ENCODE data around the gene FAM20A. TPM values are rescaled to one million over a fixed set of nuclear protein-coding genes. Genes with fewer than 3 reads are reported as not detected.

The FAM20A gene
- total and polyA plus RNA-seq, 4 donors, result 14.9 to 72.0 (median 58.6) TPM

DNA sequence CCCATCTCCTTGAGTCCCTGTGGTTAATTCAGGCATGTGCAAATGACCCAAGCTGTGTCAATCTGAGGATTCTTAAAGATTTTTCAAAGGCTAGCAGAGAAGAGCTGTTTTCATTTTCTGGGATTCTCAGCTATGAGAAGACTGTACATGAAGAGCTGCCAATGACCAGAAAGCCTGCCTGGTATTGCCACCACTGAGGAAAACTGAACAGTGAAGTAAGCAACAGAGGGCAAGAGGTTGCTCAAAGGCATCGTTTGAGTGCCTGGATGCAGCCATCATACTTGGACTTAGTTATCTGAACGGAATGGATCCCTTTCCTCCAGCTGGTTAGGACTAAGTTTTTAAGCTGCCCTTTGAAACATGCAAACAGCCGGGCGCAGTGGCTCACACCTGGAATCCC, 38.4 kb downstream of the FAM20A start:
- Histone ChIP-seq H3K27me3 (ENCODE audit: control insufficient read depth in 4 of 4, insufficient read depth in 4 of 4, low read length in 3 of 4) (no peaks in the 10 kb centered on the region), H3K4me3 (ENCODE audit: low read depth in 1 of 3, low read length in 3 of 3) (no peak overlapping the region), H3K36me3 (ENCODE audit: control insufficient read depth in 4 of 4, insufficient read depth in 3 of 4, low read depth in 1 of 4, low read length in 3 of 4) (peaks cover 0 to 2% (median under 1%) of the 10 kb centered on the region in 4 donors), H3K9ac (ENCODE audit: low read depth in 1 of 2, low read length in 2 of 2) (no peak overlapping the region), H3K27ac (ENCODE audit: low read depth in 1 of 2, low read length in 2 of 2) (no peak overlapping the region), H3K9me3 (ENCODE audit: control insufficient read depth in 4 of 4, low read length in 3 of 4) (no peaks in the 10 kb centered on the region), H3K4me1 (ENCODE audit: control insufficient read depth in 4 of 4, insufficient read depth in 4 of 4, low read length in 3 of 4) (peaks cover 1 to 19% (median 12%) of the 10 kb centered on the region in 4 donors)
- no peak for DNase-seq (ENCODE audit: low spot score)
- no peak for TF ChIP-seq EGR1 (IDR thresholded peaks at IDR 0.05; ENCODE audit: low read depth in 2 of 2)
- WGBS, result 77% methylated on average over 4 of the region's 4 CpGs

DNA sequence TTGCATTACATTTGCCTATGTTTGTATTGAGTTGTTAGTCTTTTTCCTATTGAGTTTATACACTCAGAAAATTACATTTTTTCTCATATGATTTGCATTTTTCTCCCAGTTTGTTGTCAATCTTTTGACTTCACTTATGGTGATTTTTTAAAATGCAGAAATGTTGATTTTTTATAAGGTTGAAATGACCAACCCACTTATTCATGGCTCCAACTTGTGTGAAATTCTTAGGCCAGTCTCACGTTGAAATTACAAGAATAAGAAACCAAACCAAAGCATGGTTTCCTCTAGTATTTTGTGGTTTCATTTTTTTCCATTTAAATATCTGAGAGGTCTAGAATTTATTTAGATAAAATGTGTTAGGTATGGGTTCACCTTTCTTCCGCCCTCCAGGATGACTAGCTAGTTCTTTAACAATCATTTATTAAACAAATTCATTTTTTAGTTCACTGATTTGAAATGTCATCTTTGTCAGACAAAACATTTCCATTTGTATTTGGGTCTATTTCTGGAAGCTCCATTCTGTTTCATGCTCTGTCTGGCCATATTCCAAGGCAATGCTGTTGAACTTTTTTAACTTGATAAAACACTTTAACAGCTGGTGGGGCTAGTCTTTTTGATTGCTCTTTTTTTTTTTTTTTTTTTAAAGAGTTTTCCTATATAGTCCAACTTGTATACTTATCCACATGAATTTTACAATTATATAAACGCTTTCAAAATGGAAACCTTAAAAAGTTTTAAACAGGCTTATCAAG, 40.0 kb downstream of the FAM20A start:
- no peaks in the 10 kb centered on the region for H3K9me3 ChIP-seq (ENCODE audit: control insufficient read depth in 4 of 4, low read length in 3 of 4)
- no peaks in the 10 kb centered on the region for H3K27me3 ChIP-seq (ENCODE audit: control insufficient read depth in 4 of 4, insufficient read depth in 4 of 4, low read length in 3 of 4)
- TF ChIP-seq JUND (IDR thresholded peaks at IDR 0.05), result no peak
- TF ChIP-seq EGR1 (IDR thresholded peaks at IDR 0.05; ENCODE audit: low read depth in 2 of 2), result no peak
- no peak for TF ChIP-seq FOXA1 (IDR thresholded peaks at IDR 0.05)
- no peak for TF ChIP-seq SP1 (IDR thresholded peaks at IDR 0.05)
- TF ChIP-seq MAX (IDR thresholded peaks at IDR 0.05), result no peak
- TF ChIP-seq REST (IDR thresholded peaks at IDR 0.05), result no peak
- TF ChIP-seq, protein P1, sequence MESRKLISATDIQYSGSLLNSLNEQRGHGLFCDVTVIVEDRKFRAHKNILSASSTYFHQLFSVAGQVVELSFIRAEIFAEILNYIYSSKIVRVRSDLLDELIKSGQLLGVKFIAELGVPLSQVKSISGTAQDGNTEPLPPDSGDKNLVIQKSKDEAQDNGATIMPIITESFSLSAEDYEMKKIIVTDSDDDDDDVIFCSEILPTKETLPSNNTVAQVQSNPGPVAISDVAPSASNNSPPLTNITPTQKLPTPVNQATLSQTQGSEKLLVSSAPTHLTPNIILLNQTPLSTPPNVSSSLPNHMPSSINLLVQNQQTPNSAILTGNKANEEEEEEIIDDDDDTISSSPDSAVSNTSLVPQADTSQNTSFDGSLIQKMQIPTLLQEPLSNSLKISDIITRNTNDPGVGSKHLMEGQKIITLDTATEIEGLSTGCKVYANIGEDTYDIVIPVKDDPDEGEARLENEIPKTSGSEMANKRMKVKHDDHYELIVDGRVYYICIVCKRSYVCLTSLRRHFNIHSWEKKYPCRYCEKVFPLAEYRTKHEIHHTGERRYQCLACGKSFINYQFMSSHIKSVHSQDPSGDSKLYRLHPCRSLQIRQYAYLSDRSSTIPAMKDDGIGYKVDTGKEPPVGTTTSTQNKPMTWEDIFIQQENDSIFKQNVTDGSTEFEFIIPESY (IDR thresholded peaks at IDR 0.05), result no peak
- TF ChIP-seq, protein P2, sequence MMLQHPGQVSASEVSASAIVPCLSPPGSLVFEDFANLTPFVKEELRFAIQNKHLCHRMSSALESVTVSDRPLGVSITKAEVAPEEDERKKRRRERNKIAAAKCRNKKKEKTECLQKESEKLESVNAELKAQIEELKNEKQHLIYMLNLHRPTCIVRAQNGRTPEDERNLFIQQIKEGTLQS (IDR thresholded peaks at IDR 0.05), result no peak
- no peak for TF ChIP-seq FOXA2 (IDR thresholded peaks at IDR 0.05)
- no peak for TF ChIP-seq RAD21 (IDR thresholded peaks at IDR 0.05)
- no peak for TF ChIP-seq NR2F2 (IDR thresholded peaks at IDR 0.05)
- no peak for TF ChIP-seq RXRA (IDR thresholded peaks at IDR 0.05)
- TF ChIP-seq HNF4G (IDR thresholded peaks at IDR 0.05), result no peak
- TF ChIP-seq HNF4A (conservative IDR thresholded peaks at IDR 0.05), result no peak
- TF ChIP-seq, protein P3, sequence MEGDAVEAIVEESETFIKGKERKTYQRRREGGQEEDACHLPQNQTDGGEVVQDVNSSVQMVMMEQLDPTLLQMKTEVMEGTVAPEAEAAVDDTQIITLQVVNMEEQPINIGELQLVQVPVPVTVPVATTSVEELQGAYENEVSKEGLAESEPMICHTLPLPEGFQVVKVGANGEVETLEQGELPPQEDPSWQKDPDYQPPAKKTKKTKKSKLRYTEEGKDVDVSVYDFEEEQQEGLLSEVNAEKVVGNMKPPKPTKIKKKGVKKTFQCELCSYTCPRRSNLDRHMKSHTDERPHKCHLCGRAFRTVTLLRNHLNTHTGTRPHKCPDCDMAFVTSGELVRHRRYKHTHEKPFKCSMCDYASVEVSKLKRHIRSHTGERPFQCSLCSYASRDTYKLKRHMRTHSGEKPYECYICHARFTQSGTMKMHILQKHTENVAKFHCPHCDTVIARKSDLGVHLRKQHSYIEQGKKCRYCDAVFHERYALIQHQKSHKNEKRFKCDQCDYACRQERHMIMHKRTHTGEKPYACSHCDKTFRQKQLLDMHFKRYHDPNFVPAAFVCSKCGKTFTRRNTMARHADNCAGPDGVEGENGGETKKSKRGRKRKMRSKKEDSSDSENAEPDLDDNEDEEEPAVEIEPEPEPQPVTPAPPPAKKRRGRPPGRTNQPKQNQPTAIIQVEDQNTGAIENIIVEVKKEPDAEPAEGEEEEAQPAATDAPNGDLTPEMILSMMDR (IDR thresholded peaks at IDR 0.05; ENCODE audit: low read depth, low read length, missing input control), result no peak
- TF ChIP-seq TAF1 (conservative IDR thresholded peaks at IDR 0.05), result no peak
- TF ChIP-seq GABPA (IDR thresholded peaks at IDR 0.05 in 1 of 2, conservative IDR thresholded peaks at IDR 0.05 in 1 of 2), result no peak
- TF ChIP-seq YY1 (IDR thresholded peaks at IDR 0.05), result no peak
- WGBS, result 77% methylated on average over 3 of the region's 3 CpGs
- no peak overlapping the region for H3K27ac ChIP-seq (ENCODE audit: low read depth in 1 of 2, low read length in 2 of 2)
- no peak overlapping the region for H3K9ac ChIP-seq (ENCODE audit: low read depth in 1 of 2, low read length in 2 of 2)
- peaks cover 0 to 4% (median under 1%) of the 10 kb centered on the region in 4 donors for H3K4me1 ChIP-seq (ENCODE audit: control insufficient read depth in 4 of 4, insufficient read depth in 4 of 4, low read length in 3 of 4)
- H3K4me3 ChIP-seq (ENCODE audit: low read depth in 1 of 3, low read length in 3 of 3), result no peak overlapping the region
- no peak for DNase-seq (ENCODE audit: low spot score)
- peaks cover 0 to 5% (median under 1%) of the 10 kb centered on the region in 4 donors for H3K36me3 ChIP-seq (ENCODE audit: control insufficient read depth in 4 of 4, insufficient read depth in 3 of 4, low read depth in 1 of 4, low read length in 3 of 4)
